Mesendoderm (in vitro differentiated cells): ENCODE results near the gene FLNB.

Source experiments
- DNase-seq: peaks from one replicate; pipeline ENCODE4 v3.0.0; 2013
- H2AK5ac ChIP-seq: 2 replicates; pipeline ENCODE4 v1.6.1; 2013; ENCODE audit warnings: low read length, inconsistent platforms
- H2BK120ac ChIP-seq: 2 replicates; pipeline ENCODE4 v1.6.1; 2013; ENCODE audit warnings: low read depth, mild to moderate bottlenecking, low read length, moderate library complexity, mixed read lengths
- H2BK15ac ChIP-seq: replicated peaks from 2 replicates; pipeline ENCODE4 v1.6.1; 2013; ENCODE audit warnings: low read depth, mild to moderate bottlenecking, moderate library complexity
- H2BK5ac ChIP-seq: 2 replicates; pipeline ENCODE4 v1.6.1; 2013; ENCODE audit warnings: low read length, inconsistent platforms
- H3K18ac ChIP-seq: 2 replicates; pipeline ENCODE4 v1.6.1; 2013; ENCODE audit warnings: mild to moderate bottlenecking, low read length, mixed read lengths
- H3K23ac ChIP-seq: one replicate; pipeline ENCODE4 v1.6.1; 2013; ENCODE audit warnings: low read length
- H3K27ac ChIP-seq: 2 replicates; pipeline ENCODE4 v1.5.1; 2013; ENCODE audit warnings: low read depth, mild to moderate bottlenecking, inconsistent platforms, low read length, moderate library complexity
- H3K27me3 ChIP-seq: 2 replicates; pipeline ENCODE4 v1.6.1; 2013; ENCODE audit warnings: low read length, control low read depth, mild to moderate bottlenecking, inconsistent platforms; ENCODE audit not compliant: insufficient read depth, poor library complexity
- H3K36me3 ChIP-seq: 2 replicates; pipeline ENCODE4 v1.6.1; 2013; ENCODE audit warnings: low read length, inconsistent platforms; ENCODE audit not compliant: control insufficient read depth, insufficient read depth
- H3K4ac ChIP-seq: one replicate; pipeline ENCODE4 v1.6.1; 2013; ENCODE audit warnings: low read depth, mild to moderate bottlenecking, low read length, moderate library complexity
- H3K4me1 ChIP-seq: 2 replicates; pipeline ENCODE4 v1.6.1; 2013; ENCODE audit warnings: low read depth, low read length, inconsistent platforms; ENCODE audit not compliant: control insufficient read depth
- H3K4me2 ChIP-seq: 2 replicates; pipeline ENCODE4 v1.6.1; 2013; ENCODE audit warnings: low read length
- H3K4me3 ChIP-seq: 2 replicates; pipeline ENCODE4 v1.5.1; 2013; ENCODE audit warnings: mild to moderate bottlenecking, low read length
- H3K56ac ChIP-seq: one replicate; pipeline ENCODE4 v1.6.1; 2013; ENCODE audit warnings: low read length
- H3K79me1 ChIP-seq: 2 replicates; pipeline ENCODE4 v1.6.1; 2013; ENCODE audit warnings: low read length, inconsistent platforms
- H3K79me2 ChIP-seq: 2 replicates; pipeline ENCODE4 v1.6.1; 2013; ENCODE audit warnings: mild to moderate bottlenecking, low read length; ENCODE audit not compliant: control insufficient read depth, insufficient read depth
- H3K9ac ChIP-seq: 2 replicates; pipeline ENCODE4 v1.6.1; 2013; ENCODE audit warnings: low read length, inconsistent platforms
- H4K5ac ChIP-seq: one replicate; pipeline ENCODE4 v1.6.1; 2013; ENCODE audit warnings: low read length
- H4K8ac ChIP-seq: one replicate; pipeline ENCODE4 v1.6.1; 2013; ENCODE audit warnings: low read depth, mild to moderate bottlenecking, control low read depth, low read length, moderate library complexity
- WGBS: extraction: QIAGEN DNeasy Blood & Tissue Kit; methylation state at CpG from one replicate; pipeline ENCODE4 v1.1.7; 2013; ENCODE audit warnings: low lambda C conversion rate, missing lambda C conversion rate; ENCODE audit not compliant: insufficient coverage; ENCODE audit errors: extremely low coverage; 5-methylcytosine and 5-hydroxymethylcytosine counted together

The FLNB gene

DNA sequence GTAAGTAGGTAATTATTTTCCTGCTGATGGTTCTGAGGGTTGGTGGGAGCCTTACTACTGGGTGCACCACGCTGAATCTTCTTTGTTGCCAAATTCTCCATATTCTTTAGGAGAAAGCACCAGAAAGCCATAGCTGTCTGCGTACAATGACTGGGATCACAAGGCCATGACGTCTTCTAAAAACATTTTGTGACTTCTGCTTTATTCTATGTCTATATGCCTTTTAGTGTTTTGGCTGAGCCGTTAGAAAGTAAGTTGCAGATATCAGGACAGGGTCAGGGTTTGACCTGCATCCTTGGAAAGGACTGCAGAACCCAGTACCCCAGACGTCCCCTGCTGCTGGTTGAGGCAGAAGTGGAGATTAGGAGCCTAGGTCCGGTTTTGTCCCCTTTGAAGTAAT is 107.0 kb downstream of the FLNB start:
- H3K79me2 ChIP-seq, result no peaks in the 10 kb centered on the region
- no peak overlapping the region for H3K18ac ChIP-seq
- no peak overlapping the region for H2BK5ac ChIP-seq
- H3K36me3 ChIP-seq, result peaks cover 4% of the 10 kb centered on the region
- no peaks in the 10 kb centered on the region for H3K27me3 ChIP-seq
- no peak overlapping the region for H3K9ac ChIP-seq
- no peak overlapping the region for H4K5ac ChIP-seq
- no peak overlapping the region for H3K27ac ChIP-seq
- peaks cover 6% of the 10 kb centered on the region for H3K4me1 ChIP-seq
- no peak overlapping the region for H2BK120ac ChIP-seq
- no peaks in the 10 kb centered on the region for H3K79me1 ChIP-seq
- no peak overlapping the region for H3K23ac ChIP-seq
- H3K4me2 ChIP-seq, result no peak overlapping the region
- no peak overlapping the region for H4K8ac ChIP-seq
- WGBS, result no CpG with 5 or more reads among the region's 6 CpGs
- no peak overlapping the region for H3K56ac ChIP-seq
- H3K4ac ChIP-seq, result no peak overlapping the region
- no peak overlapping the region for H2BK15ac ChIP-seq
- H3K4me3 ChIP-seq, result no peak overlapping the region
- no peak for DNase-seq
- H2AK5ac ChIP-seq, result no peak overlapping the region

DNA sequence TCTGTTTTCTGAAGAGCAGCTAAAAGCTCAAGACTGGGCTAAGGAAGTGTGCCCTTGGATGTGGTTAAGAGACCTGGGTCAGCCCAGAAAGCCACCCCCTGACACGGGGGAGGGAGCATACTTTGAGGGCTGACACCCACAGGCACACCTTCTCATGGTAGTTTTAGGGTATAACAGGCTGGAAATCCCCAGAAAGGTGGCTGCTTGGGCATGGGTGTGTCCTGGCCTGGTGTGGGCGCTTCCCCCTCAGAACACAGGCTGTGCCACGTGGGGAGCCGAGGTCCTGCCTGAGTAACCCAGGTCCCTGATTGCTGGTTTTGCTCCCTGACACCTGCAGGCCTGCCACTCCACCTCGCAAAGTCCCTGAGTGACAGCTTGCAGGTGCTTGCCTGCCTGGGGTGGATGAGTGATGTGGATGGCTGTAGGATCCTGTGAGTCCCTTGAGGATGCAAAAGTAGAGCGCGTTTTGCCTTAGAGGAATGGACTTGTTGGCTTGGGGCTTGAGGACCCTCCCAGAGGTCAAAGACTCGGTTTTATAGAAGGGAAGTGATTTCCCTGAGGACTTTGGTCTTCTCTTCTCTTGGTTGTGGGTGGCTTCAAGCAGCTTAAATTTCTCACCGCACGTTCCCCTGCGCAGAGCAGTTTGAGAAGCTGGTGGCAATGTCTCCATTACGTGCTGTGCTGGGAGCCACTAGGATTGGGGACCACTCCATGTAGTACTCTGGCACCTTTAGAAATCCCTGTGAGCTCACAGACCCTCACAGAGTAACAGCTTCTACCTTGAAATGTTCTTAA is 108.1 kb downstream of the FLNB start:
- Histone ChIP-seq H3K4me3 (no peak overlapping the region), H2AK5ac (no peak overlapping the region), H3K18ac (no peak overlapping the region), H3K4me2 (no peak overlapping the region), H3K36me3 (peaks cover 7% of the 10 kb centered on the region), H3K79me1 (no peaks in the 10 kb centered on the region), H4K5ac (no peak overlapping the region), H2BK120ac (no peak overlapping the region), H2BK15ac (no peak overlapping the region), H3K56ac (no peak overlapping the region), H3K79me2 (no peaks in the 10 kb centered on the region), H4K8ac (no peak overlapping the region), H3K4me1 (peaks cover 6% of the 10 kb centered on the region), H2BK5ac (no peak overlapping the region), H3K27me3 (no peaks in the 10 kb centered on the region), H3K9ac (no peak overlapping the region), H3K27ac (no peak overlapping the region), H3K4ac (no peak overlapping the region), H3K23ac (no peak overlapping the region)
- no CpG with 5 or more reads among the region's 12 CpGs for WGBS
- no peak for DNase-seq

DNA sequence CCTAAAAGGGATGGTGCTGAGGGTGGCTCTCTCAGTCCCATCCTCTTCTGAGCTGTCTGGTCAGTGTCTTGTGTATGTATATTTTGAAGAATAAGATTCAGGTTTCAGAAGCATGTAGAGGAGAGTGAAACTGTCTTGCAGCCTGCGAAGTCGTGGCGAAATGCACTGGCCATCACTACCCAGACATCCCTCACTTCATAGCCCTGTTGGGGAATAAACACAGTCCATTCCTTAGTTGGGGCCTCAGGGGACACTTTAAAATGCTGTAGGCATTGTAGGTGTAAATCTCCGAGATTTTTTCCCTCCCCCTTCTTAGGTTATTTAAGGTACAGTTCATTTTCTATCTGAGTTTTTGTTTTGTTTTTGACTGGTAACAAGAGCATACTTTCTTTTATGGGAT is 108.8 kb downstream of the FLNB start:
- DNase-seq, result no peak
- Histone ChIP-seq H2BK15ac (no peak overlapping the region), H3K27me3 (no peaks in the 10 kb centered on the region), H3K79me1 (no peaks in the 10 kb centered on the region), H3K18ac (no peak overlapping the region), H3K4me2 (no peak overlapping the region), H2BK120ac (no peak overlapping the region), H3K4me3 (no peak overlapping the region), H4K5ac (no peak overlapping the region), H2AK5ac (no peak overlapping the region), H3K27ac (no peak overlapping the region), H3K79me2 (no peaks in the 10 kb centered on the region), H3K4me1 (peaks cover 6% of the 10 kb centered on the region), H3K36me3 (peaks cover 8% of the 10 kb centered on the region), H2BK5ac (no peak overlapping the region), H4K8ac (no peak overlapping the region), H3K56ac (no peak overlapping the region), H3K4ac (no peak overlapping the region), H3K9ac (no peak overlapping the region), H3K23ac (no peak overlapping the region)
- WGBS, result no CpG with 5 or more reads among the region's 4 CpGs

DNA sequence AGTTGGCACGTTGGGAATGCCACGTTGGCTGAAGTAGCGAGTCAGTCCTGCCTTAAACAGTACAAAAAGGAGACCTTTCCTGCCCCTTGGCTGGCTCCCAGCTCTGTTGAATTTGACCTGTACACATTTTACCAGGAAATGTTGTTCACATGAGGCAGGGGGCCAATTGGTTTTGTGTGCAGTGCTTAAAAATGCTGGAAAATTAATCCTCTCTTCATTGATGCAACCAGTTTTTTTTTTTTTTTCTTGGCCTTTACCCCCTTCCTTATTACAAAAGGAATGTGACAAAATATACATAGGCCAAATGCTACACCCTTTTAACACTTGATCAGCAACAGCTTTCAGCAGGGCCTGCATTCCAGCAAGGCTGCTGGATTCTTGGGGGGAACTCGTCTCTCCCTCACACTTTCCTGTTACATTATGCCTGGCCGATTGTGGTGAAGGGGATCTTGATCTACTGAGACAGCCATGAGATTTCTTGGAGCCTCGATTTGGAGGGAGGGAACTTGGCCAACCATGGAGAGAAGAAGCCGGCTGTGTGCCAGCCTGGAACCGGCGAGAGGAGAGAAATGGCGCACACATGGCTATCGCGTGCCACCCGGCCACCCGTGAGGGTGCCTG is 109.4 kb downstream of the FLNB start:
- H4K5ac ChIP-seq, result no peak overlapping the region
- H3K4me1 ChIP-seq, result peaks cover 6% of the 10 kb centered on the region
- no CpG with 5 or more reads among the region's 14 CpGs for WGBS
- H3K18ac ChIP-seq, result no peak overlapping the region
- H3K27me3 ChIP-seq, result no peaks in the 10 kb centered on the region
- no peak overlapping the region for H2BK15ac ChIP-seq
- H3K79me1 ChIP-seq, result no peaks in the 10 kb centered on the region
- H3K9ac ChIP-seq, result peak overlapping the region; percentile 8
- no peak overlapping the region for H2BK120ac ChIP-seq
- H3K56ac ChIP-seq, result peak overlapping the region; percentile 8
- H3K79me2 ChIP-seq, result no peaks in the 10 kb centered on the region
- no peak overlapping the region for H3K27ac ChIP-seq
- no peak overlapping the region for H2AK5ac ChIP-seq
- H3K4ac ChIP-seq, result no peak overlapping the region
- H3K4me2 ChIP-seq, result no peak overlapping the region
- no peak overlapping the region for H2BK5ac ChIP-seq
- no peak overlapping the region for H3K4me3 ChIP-seq
- H3K23ac ChIP-seq, result no peak overlapping the region
- peak; percentile 71 for DNase-seq
- H3K36me3 ChIP-seq, result peaks cover 8% of the 10 kb centered on the region
- H4K8ac ChIP-seq, result no peak overlapping the region

DNA sequence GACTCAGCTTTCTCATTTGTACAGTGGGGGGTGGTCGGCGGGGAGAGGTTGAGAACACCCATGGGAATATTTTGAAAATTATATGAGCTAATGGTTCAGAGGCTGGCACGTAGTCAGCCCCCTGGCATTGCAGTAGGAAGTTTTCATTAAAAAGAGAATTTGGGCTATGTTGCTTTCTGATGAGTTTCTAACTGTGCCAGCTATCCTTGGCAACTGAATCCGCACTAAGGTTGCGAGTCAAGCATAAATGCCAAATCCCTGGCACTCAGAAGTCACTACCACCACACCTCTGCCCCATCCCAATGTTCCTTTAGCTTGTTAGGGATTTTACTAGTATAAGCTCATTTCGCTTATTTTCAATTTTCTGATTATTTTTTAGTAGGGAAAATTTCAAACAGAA is 111.0 kb downstream of the FLNB start:
- Histone ChIP-seq H3K18ac (no peak overlapping the region), H2BK15ac (no peak overlapping the region), H3K9ac (no peak overlapping the region), H2BK5ac (no peak overlapping the region), H3K4me2 (no peak overlapping the region), H2AK5ac (no peak overlapping the region), H3K79me2 (no peaks in the 10 kb centered on the region), H3K27ac (no peak overlapping the region), H2BK120ac (no peak overlapping the region), H4K8ac (no peak overlapping the region), H3K56ac (no peak overlapping the region), H3K23ac (no peak overlapping the region), H3K27me3 (no peaks in the 10 kb centered on the region), H3K36me3 (peaks cover 8% of the 10 kb centered on the region), H4K5ac (no peak overlapping the region), H3K4ac (no peak overlapping the region), H3K79me1 (no peaks in the 10 kb centered on the region), H3K4me3 (no peak overlapping the region), H3K4me1 (peaks cover 6% of the 10 kb centered on the region)
- no peak for DNase-seq
- WGBS, result no CpG with 5 or more reads among the region's 6 CpGs
